H1 (cell line): ENCODE data around the gene SCN1B. TPM values are rescaled to one million over a fixed set of nuclear protein-coding genes. Genes with fewer than 3 reads are reported as not detected.
"Not testable (repeated sequence)": the region's sequence is repeated elsewhere in the genome, so short reads cannot be mapped to it uniquely, and the experiment has no call there.

ENCODE experiments used
- CTCF ChIA-PET: fragments of 300-600 bp; sonication (Branson Sonifier 250); formaldehyde crosslinking; loops from one replicate; lab custom pipeline; 2021; ENCODE audit not compliant: partially characterized antibody; lab: Charles Lee
- POLR2A ChIA-PET: fragments of 300-600 bp; sonication (Branson Sonifier 250); formaldehyde crosslinking; loops from one replicate; lab custom pipeline; 2021; ENCODE audit warnings: inconsistent platforms; ENCODE audit not compliant: partially characterized antibody; lab: Charles Lee
- DNase-seq, 2 experiments: peaks; one replicate each; pipeline versions ENCODE4 v3.0.0 to v3.0.0-alpha.2; 2010 to 2022; ENCODE audit warnings: low spot score in 2 of 2, low read depth in 1 of 2, mixed read lengths in 1 of 2
- FAIRE-seq: peaks from 2 replicates; lab custom pipeline; 2011; peaks lifted over from hg19 to GRCh38; lab: Jason Lieb, UNC
- H2AFZ ChIP-seq: 2 replicates; pipeline ENCODE4 v1.8.1; 2012; ENCODE audit warnings: low read length, inconsistent platforms
- H2AK5ac ChIP-seq: 2 replicates; pipeline ENCODE4 v1.6.1; 2013; ENCODE audit warnings: low read depth, low read length
- H2BK120ac ChIP-seq: replicated peaks from 2 replicates; pipeline ENCODE3; 2013; ENCODE audit warnings: low read depth, low read length, inconsistent platforms
- H2BK12ac ChIP-seq: 2 replicates; pipeline ENCODE4 v1.6.1; 2013; ENCODE audit warnings: low read depth, low read length
- H2BK15ac ChIP-seq: 2 replicates; pipeline ENCODE4 v1.6.1; 2013; ENCODE audit warnings: low read length
- H2BK20ac ChIP-seq: 2 replicates; pipeline ENCODE4 v1.6.1; 2013; ENCODE audit warnings: low read length
- H2BK5ac ChIP-seq: 2 replicates; pipeline ENCODE4 v1.6.1; 2013; ENCODE audit warnings: low read depth, low read length
- H3K14ac ChIP-seq: 2 replicates; pipeline ENCODE4 v1.6.1; 2013; ENCODE audit warnings: inconsistent platforms; ENCODE audit not compliant: insufficient read length
- H3K18ac ChIP-seq: 2 replicates; pipeline ENCODE4 v1.6.1; 2013; ENCODE audit warnings: low read length; ENCODE audit errors: extremely low read depth
- H3K23ac ChIP-seq: 2 replicates; pipeline ENCODE4 v1.6.1; 2013; ENCODE audit warnings: inconsistent platforms; ENCODE audit not compliant: insufficient read length
- H3K23me2 ChIP-seq: 2 replicates; pipeline ENCODE4 v1.6.1; 2013; ENCODE audit warnings: low read depth, low read length
- H3K27ac ChIP-seq: 2 replicates; pipeline ENCODE4 v1.6.1; 2011; ENCODE audit warnings: low read depth, low read length, inconsistent platforms
- H3K27me3 ChIP-seq, 4 experiments: replicated peaks in 1 of 4; 1 replicate in 1 of 4; 2 replicates in 3 of 4; pipeline versions ENCODE4 v1.6.1 to v1.8.1; 2011 to 2013; ENCODE audit warnings: low read length in 3 of 4, mild to moderate bottlenecking in 3 of 4, inconsistent platforms in 2 of 4, mixed read lengths in 2 of 4, moderate library complexity in 1 of 4; ENCODE audit not compliant: control insufficient read depth in 3 of 4, insufficient read depth in 3 of 4; ENCODE audit errors: extremely low read depth in 1 of 4
- H3K36me3 ChIP-seq, 4 experiments: 2 replicates each; pipeline versions ENCODE4 v1.6.1 to v1.8.1; 2011 to 2013; ENCODE audit warnings: mild to moderate bottlenecking in 4 of 4, low read length in 3 of 4, moderate library complexity in 2 of 4, control low read depth in 1 of 4, inconsistent platforms in 1 of 4; ENCODE audit not compliant: insufficient read depth in 4 of 4, control insufficient read depth in 2 of 4
- H3K4ac ChIP-seq: replicated peaks from 2 replicates; pipeline ENCODE3; 2013; ENCODE audit warnings: low read length, low read depth, mixed read lengths, inconsistent platforms; ENCODE audit not compliant: insufficient read length
- H3K4me1 ChIP-seq, 4 experiments: replicated peaks in 1 of 4; 1 replicate in 1 of 4; 2 replicates in 3 of 4; pipeline versions ENCODE4 v1.6.1 to v1.8.1; 2011 to 2013; ENCODE audit warnings: low read length in 3 of 4, inconsistent platforms in 2 of 4, mixed read lengths in 1 of 4; ENCODE audit not compliant: insufficient read depth in 4 of 4, control insufficient read depth in 3 of 4
- H3K4me2 ChIP-seq, 2 experiments: 2 replicates each; pipeline versions ENCODE4 v1.6.1 to v1.8.1; 2011 to 2013; ENCODE audit warnings: low read depth in 2 of 2, low read length in 2 of 2, control low read depth in 1 of 2, inconsistent platforms in 1 of 2, mild to moderate bottlenecking in 1 of 2; ENCODE audit not compliant: insufficient read depth in 1 of 2
- H3K4me3 ChIP-seq, 4 experiments: fragments of 200-600, 300-600 bp in 1 of 4; sonication (generic), shearing (Covaris generic), sonication (Bioruptor Twin) in 1 of 4; 2 replicates each; pipeline versions ENCODE4 v1.5.1 to v1.8.1; 2011 to 2016; ENCODE audit warnings: low read length in 4 of 4, low read depth in 3 of 4, control low read depth in 2 of 4, inconsistent platforms in 2 of 4, mild to moderate bottlenecking in 2 of 4, mixed read lengths in 1 of 4, moderate library complexity in 1 of 4; ENCODE audit not compliant: insufficient read depth in 2 of 4; ENCODE audit errors: extremely low read depth in 1 of 4
- H3K56ac ChIP-seq: replicated peaks from 2 replicates; pipeline ENCODE3; 2013; ENCODE audit warnings: low read depth, mild to moderate bottlenecking, mixed read lengths, low read length, inconsistent platforms; ENCODE audit not compliant: insufficient read length
- H3K79me1 ChIP-seq: 2 replicates; pipeline ENCODE4 v1.6.1; 2013; ENCODE audit warnings: low read depth, low read length, control low read depth
- H3K79me2 ChIP-seq, 2 experiments: 2 replicates each; pipeline versions ENCODE4 v1.6.1 to v1.8.1; 2012 to 2013; ENCODE audit warnings: low read length in 2 of 2, mild to moderate bottlenecking in 2 of 2, inconsistent platforms in 1 of 2; ENCODE audit not compliant: insufficient read depth in 2 of 2, control insufficient read depth in 1 of 2
- H3K9ac ChIP-seq, 4 experiments: replicated peaks in 1 of 4; 1 replicate in 1 of 4; 2 replicates in 3 of 4; pipeline versions ENCODE4 v1.6.1 to v1.8.1; 2011 to 2013; ENCODE audit warnings: low read depth in 3 of 4, low read length in 3 of 4, control low read depth in 2 of 4, mild to moderate bottlenecking in 2 of 4, moderate library complexity in 2 of 4, inconsistent platforms in 1 of 4; ENCODE audit errors: extremely low read depth in 1 of 4
- H3K9me3 ChIP-seq, 2 experiments: 2 replicates each; pipeline versions ENCODE4 v1.6.1 to v1.8.1; 2012 to 2013; ENCODE audit warnings: mild to moderate bottlenecking in 2 of 2, moderate library complexity in 2 of 2, control low read depth in 1 of 2, inconsistent platforms in 1 of 2, low read depth in 1 of 2, low read length in 1 of 2, mixed read lengths in 1 of 2; ENCODE audit not compliant: insufficient read depth in 2 of 2
- H4K20me1 ChIP-seq, 2 experiments: replicated peaks in 1 of 2; 2 replicates each; pipeline versions ENCODE3 to v1.8.1; 2011 to 2013; ENCODE audit warnings: inconsistent platforms in 2 of 2, low read length in 2 of 2, mild to moderate bottlenecking in 1 of 2; ENCODE audit not compliant: insufficient read depth in 2 of 2, control insufficient read depth in 1 of 2
- H4K5ac ChIP-seq: 2 replicates; pipeline ENCODE4 v1.6.1; 2013; ENCODE audit warnings: low read length, low read depth, mixed read lengths, inconsistent platforms; ENCODE audit not compliant: insufficient read length
- H4K8ac ChIP-seq: 2 replicates; pipeline ENCODE4 v1.8.0; 2013; ENCODE audit warnings: mild to moderate bottlenecking, moderate library complexity, low read length, inconsistent platforms; ENCODE audit not compliant: insufficient read depth; ENCODE audit errors: extremely low read depth
- H4K91ac ChIP-seq: replicated peaks from 2 replicates; pipeline ENCODE3; 2013; ENCODE audit warnings: low read length, mixed read lengths, inconsistent platforms; ENCODE audit not compliant: insufficient read length
- WGBS, 2 experiments: shearing (Covaris generic) in 1 of 2; methylation state at CpG; one replicate each; pipeline versions ENCODE4 v1.1.6 to v1.1.7; 2013 to 2015; ENCODE audit warnings: low lambda C conversion rate in 2 of 2, mixed read lengths in 2 of 2, inconsistent platforms in 1 of 2, low coverage in 1 of 2, missing lambda C conversion rate in 1 of 2; ENCODE audit not compliant: insufficient replicate concordance in 2 of 2, insufficient coverage in 1 of 2, insufficient read length in 1 of 2; ENCODE audit errors: extremely low coverage in 1 of 2, missing lambda C conversion rate in 1 of 2; 5-methylcytosine and 5-hydroxymethylcytosine counted together
- polyA plus RNA-seq, 7 experiments: library from polyadenylated mRNA; depleted of rRNA in 3 of 7; stranded (reverse) in 5 of 7; unstranded in 2 of 7; fragments of >200 nt in 5 of 7; fragments of 200-250 nt in 2 of 7; gene quantifications; 1 replicate in 5 of 7; 2 replicates in 1 of 7; 4 replicates in 1 of 7; pipeline versions ENCODE4 v1.2.1 to v1.2.3, GENCODE V29; 2011 to 2013; ENCODE audit warnings: missing spikeins in 2 of 7, mixed read lengths in 2 of 7
- total RNA-seq: library from RNA; stranded (reverse); fragmentation: NEBNext Ultra II Directional; extraction: Animal tissue kit (Norgen Biotek cat#: 25700); gene quantifications from 2 replicates; pipeline ENCODE4 v1.2.1, GENCODE V29; 2021

Gene SCN1B
- total and polyA plus RNA-seq, 2 of the 8 experiments (the other 6 are each of a cell fraction or from before 2014, with no cell fraction given) = 3.1 to 3.5 TPM

- H4K5ac ChIP-seq, H3K14ac ChIP-seq, H2AFZ ChIP-seq, FAIRE-seq, H3K9me3 ChIP-seq, H3K56ac ChIP-seq, H2BK5ac ChIP-seq, H3K79me1 ChIP-seq, H3K23ac ChIP-seq, H2AK5ac ChIP-seq, H2BK15ac ChIP-seq, H3K4me1 ChIP-seq, H3K27me3 ChIP-seq, H3K4ac ChIP-seq, H3K27ac ChIP-seq, H4K91ac ChIP-seq, H3K79me2 ChIP-seq, H2BK20ac ChIP-seq, H3K18ac ChIP-seq, H2BK120ac ChIP-seq, DNase-seq, H4K8ac ChIP-seq, H3K23me2 ChIP-seq, H4K20me1 ChIP-seq, H3K4me2 ChIP-seq, H3K36me3 ChIP-seq, H2BK12ac ChIP-seq, H3K9ac ChIP-seq, H3K4me3 ChIP-seq: not testable (repeated sequence)
- ChIA-PET CTCF (interaction anchor here (0.7 to 13.0 kb wide), 7 partner anchors 8 to 170 kb away, joined by 3 to 56 read pairs (median 3); no protein-coding TSS in a partner anchor), POLR2A (interaction anchor here (0.6 to 2.1 kb wide), 2 partner anchors 12 to 375 kb away, joined by 3 to 9 read pairs; no protein-coding TSS in a partner anchor)
- 100% methylated on average over 1 of the region's 2 CpGs; no CpG with 5 or more reads in 1 of the 2 experiments for WGBS, 2 experiments
Measured at GRCh38 chr19:35050662-35051061, 20.4 kb downstream of the SCN1B start.

GRCh38 chr19:35051268-35051667 is 21.0 kb downstream of the SCN1B start:
- H2BK12ac ChIP-seq, H2BK20ac ChIP-seq, H3K23ac ChIP-seq, H3K79me1 ChIP-seq, FAIRE-seq, H3K4ac ChIP-seq, H3K9me3 ChIP-seq, H2BK15ac ChIP-seq, H2BK5ac ChIP-seq, H2BK120ac ChIP-seq, H3K14ac ChIP-seq, H4K20me1 ChIP-seq, H3K4me3 ChIP-seq, H3K36me3 ChIP-seq, H3K9ac ChIP-seq, H2AK5ac ChIP-seq, H3K27me3 ChIP-seq, DNase-seq, H4K91ac ChIP-seq, H3K4me2 ChIP-seq, H3K56ac ChIP-seq, H3K23me2 ChIP-seq, H4K5ac ChIP-seq, H3K27ac ChIP-seq, H3K4me1 ChIP-seq, H4K8ac ChIP-seq, H3K18ac ChIP-seq, H2AFZ ChIP-seq, H3K79me2 ChIP-seq: not testable (repeated sequence)
- ChIA-PET POLR2A (interaction anchor here (0.6 to 2.1 kb wide), 4 partner anchors 11 to 376 kb away, joined by 3 to 9 read pairs (median 3); no protein-coding TSS in a partner anchor), CTCF (interaction anchor here (0.9 to 13.0 kb wide), 6 partner anchors 8 to 101 kb away, joined by 3 to 56 read pairs (median 3); no protein-coding TSS in a partner anchor)
- 98% methylated on average over 4 of the region's 4 CpGs; no CpG with 5 or more reads in 1 of the 2 experiments for WGBS, 2 experiments
